ENCODE data around the gene FLNB. TPM values are rescaled to one million over a fixed set of nuclear protein-coding genes. Genes with fewer than 3 reads are reported as not detected.

The FLNB gene
- total and polyA plus RNA-seq, 2 of the 4 experiments (the other 2 are of a cell fraction), result 78.0 to 136 TPM

GRCh38 chr3:57974796-57975388 lies 33.3 kb upstream of the FLNB start (continued):
- peak; percentile 96 for TF ChIP-seq CEBPB (IDR thresholded peaks at IDR 0.05; ENCODE audit: low read depth, low read length)

GRCh38 chr3:57977818-57978235 lies 30.4 kb upstream of the FLNB start:
- Histone ChIP-seq H2BK120ac (ENCODE audit: low read depth, low read length) (peak overlapping the region; percentile 97), H3K36me3 (ENCODE audit: control insufficient read depth, insufficient read depth, low read length) (no peaks in the 10 kb centered on the region), H3K9ac (ENCODE audit: low read depth, low read length) (no peak overlapping the region; the same call in 1 of the 2 replicates), H4K20me1 (ENCODE audit: insufficient read depth, low read length) (no peaks in the 10 kb centered on the region), H3K4me1 (ENCODE audit: control insufficient read depth, insufficient read depth, low read length) (peaks cover 19% of the 10 kb centered on the region), H2AFZ (replicated peaks; ENCODE audit: low read length, poor library complexity) (peak overlapping the region; percentile 47), H2BK20ac (ENCODE audit: low read depth, low read length) (peak overlapping the region; percentile 94), H3K27ac (ENCODE audit: insufficient read depth, low read length) (peak overlapping the region; percentile 8; the same call in 1 of the 2 replicates), H3K56ac (ENCODE audit: extremely low read depth, insufficient read depth, low read length) (peak overlapping the region; percentile 49; the same call in 1 of the 2 replicates), H2AK5ac (ENCODE audit: low read depth, low read length) (peak overlapping the region; percentile 83), H3K4me3 (ENCODE audit: insufficient read depth, low read depth, low read length) (no peak overlapping the region), H2BK15ac (ENCODE audit: low read depth, low read length) (peak overlapping the region; percentile 86; the same call in 2 of the 3 replicates), H3K23ac (ENCODE audit: low read depth, low read length) (peak overlapping the region; percentile 77; the same call in 1 of the 2 replicates), H4K8ac (ENCODE audit: low read depth in 2 of 2, low read length in 2 of 2) (peak overlapping the region; percentile 26 to 69), H3K18ac (ENCODE audit: low read depth, low read length) (no peak overlapping the region; the same call in 1 of the 2 replicates), H4K91ac (ENCODE audit: insufficient read depth, low read depth, low read length) (peak overlapping the region; percentile 73), H3K9me3 (ENCODE audit: control insufficient read depth, insufficient read depth, low read length) (no peaks in the 10 kb centered on the region), H3K4ac (ENCODE audit: low read depth, low read length) (peak overlapping the region; percentile 79), H3K4me2 (ENCODE audit: low read depth, low read length) (no peak overlapping the region), H3K14ac (replicated peaks; ENCODE audit: low read depth, low read length) (peak overlapping the region; percentile 74), H2AK9ac (replicated peaks; ENCODE audit: low read depth, low read length, poor library complexity) (peak overlapping the region; percentile 80), H4K5ac (ENCODE audit: low read depth, low read length) (no peak overlapping the region; the same call in 1 of the 2 replicates), H3K79me1 (ENCODE audit: low read depth in 1 of 2, low read length in 2 of 2) (peaks cover 0 to 17% of the 10 kb centered on the region in 2 experiments; a peak in 2 of 4 replicates), H2BK5ac (ENCODE audit: low read depth, low read length, poor library complexity, severe bottlenecking) (peak overlapping the region; percentile 70), H3K9me1 (ENCODE audit: insufficient read depth, low read length) (peaks cover 30% of the 10 kb centered on the region), H3K27me3 (ENCODE audit: control insufficient read depth, insufficient read depth, low read length) (no peaks in the 10 kb centered on the region)
- intact Hi-C loops (cut with micrococcal nuclease), result no loop called here
- ChIA-PET CTCF (no interaction called here), POLR2A (ENCODE audit: unreplicated experiment) (no interaction called here)
- no CpG with 5 or more reads among the region's 4 CpGs for WGBS, 2 experiments (ENCODE audit: extremely low coverage in 2 of 2, insufficient read length in 1 of 2)
- ATAC-seq (ENCODE audit: low read depth), result no peak
- dilution Hi-C loops (cut with HindIII; ENCODE audit: low sequenced_read_pairs, unreplicated experiment), result no loop called here
- in situ Hi-C loops (cut with MboI; ENCODE audit: low sequenced_read_pairs), result no loop called here
- TF ChIP-seq MXI1 (IDR thresholded peaks at IDR 0.05; ENCODE audit: borderline replicate concordance, low read depth, low read length) (no peak), USF2 (IDR thresholded peaks at IDR 0.05; ENCODE audit: low read depth, low read length) (no peak), RFX5 (IDR thresholded peaks at IDR 0.05; ENCODE audit: low read depth, low read length) (no peak), SMC3 (IDR thresholded peaks at IDR 0.05; ENCODE audit: low read depth, low read length) (no peak), ELK1 (IDR thresholded peaks at IDR 0.05; ENCODE audit: borderline replicate concordance, low read depth, low read length) (no peak), MAZ (IDR thresholded peaks at IDR 0.05; ENCODE audit: borderline replicate concordance, low read depth, low read length) (no peak), BHLHE40 (IDR thresholded peaks at IDR 0.05; ENCODE audit: low read depth, low read length) (no peak), POLR2A (IDR thresholded peaks at IDR 0.05; ENCODE audit: low read depth, low read length) (no peak)
- no TSS peak for BruUV-seq (replicated peaks)
- DNase-seq, result no peak
